ENCODE measurements around the gene TUBA3C.

The TUBA3C gene

DNA sequence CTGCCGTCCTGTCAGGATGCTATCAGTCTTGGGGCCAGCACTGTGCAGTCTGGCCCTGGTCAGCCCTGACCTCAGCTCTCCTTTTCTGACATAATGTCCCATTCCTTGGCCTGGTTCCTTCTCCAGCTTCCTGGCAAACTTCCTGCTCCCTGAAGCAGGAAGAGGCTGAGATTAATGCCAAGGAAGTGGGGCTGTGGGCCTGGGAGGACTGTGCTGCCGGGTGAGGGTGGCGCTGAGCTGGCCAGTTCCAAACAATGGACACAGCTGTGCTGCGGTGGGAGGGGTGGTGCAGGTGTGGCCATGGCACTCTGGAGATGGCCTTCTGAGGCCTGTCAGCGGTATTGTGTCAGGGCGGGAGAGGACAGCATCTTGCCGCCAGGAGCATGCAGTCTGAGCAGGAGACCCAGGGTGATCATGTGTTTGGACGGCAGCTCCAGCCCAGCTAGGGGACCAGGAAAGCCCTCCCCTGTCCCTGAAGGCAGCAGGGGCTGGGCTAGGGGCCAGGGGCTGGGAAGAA is 30.9 kb downstream of the TUBA3C start:
- TF ChIP-seq, protein P1, sequence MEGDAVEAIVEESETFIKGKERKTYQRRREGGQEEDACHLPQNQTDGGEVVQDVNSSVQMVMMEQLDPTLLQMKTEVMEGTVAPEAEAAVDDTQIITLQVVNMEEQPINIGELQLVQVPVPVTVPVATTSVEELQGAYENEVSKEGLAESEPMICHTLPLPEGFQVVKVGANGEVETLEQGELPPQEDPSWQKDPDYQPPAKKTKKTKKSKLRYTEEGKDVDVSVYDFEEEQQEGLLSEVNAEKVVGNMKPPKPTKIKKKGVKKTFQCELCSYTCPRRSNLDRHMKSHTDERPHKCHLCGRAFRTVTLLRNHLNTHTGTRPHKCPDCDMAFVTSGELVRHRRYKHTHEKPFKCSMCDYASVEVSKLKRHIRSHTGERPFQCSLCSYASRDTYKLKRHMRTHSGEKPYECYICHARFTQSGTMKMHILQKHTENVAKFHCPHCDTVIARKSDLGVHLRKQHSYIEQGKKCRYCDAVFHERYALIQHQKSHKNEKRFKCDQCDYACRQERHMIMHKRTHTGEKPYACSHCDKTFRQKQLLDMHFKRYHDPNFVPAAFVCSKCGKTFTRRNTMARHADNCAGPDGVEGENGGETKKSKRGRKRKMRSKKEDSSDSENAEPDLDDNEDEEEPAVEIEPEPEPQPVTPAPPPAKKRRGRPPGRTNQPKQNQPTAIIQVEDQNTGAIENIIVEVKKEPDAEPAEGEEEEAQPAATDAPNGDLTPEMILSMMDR (IDR thresholded peaks at IDR 0.05; ENCODE audit: insufficient read depth, low read length, missing control alignments), result no peak
- DNase-seq (ENCODE audit: low read depth, low spot score), result no peak
- POLR2A ChIA-PET, result no interaction called here
- H3K4me3 ChIP-seq (ENCODE audit: low read depth, low read length), result no peak overlapping the region
- CTCF ChIA-PET, result no interaction called here

DNA sequence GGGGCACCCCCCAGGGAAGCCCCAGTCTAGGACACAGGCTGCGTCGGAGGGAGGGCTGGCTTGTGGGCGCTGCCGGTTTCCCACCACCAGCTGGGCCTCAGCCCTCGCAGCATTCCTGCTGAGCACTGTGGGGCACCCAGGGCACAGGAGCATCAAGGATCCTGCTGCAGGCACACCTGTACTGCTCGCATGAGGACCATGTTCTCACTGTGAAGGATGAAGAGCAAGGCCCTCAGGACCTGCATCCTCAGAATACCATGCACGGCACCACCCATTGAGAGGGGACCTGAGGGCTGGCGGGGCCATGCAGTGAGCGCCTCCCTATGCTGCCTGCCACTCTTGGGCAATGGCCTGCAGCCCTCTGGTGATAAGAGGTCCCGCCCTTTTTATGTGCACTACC is 31.4 kb downstream of the TUBA3C start:
- no peak overlapping the region for H3K4me3 ChIP-seq (ENCODE audit: low read depth, low read length)
- ChIA-PET POLR2A (no interaction called here), CTCF (no interaction called here)
- no peak for DNase-seq (ENCODE audit: low read depth, low spot score)
- TF ChIP-seq, protein P1 (IDR thresholded peaks at IDR 0.05; ENCODE audit: insufficient read depth, low read length, missing control alignments), result no peak

DNA sequence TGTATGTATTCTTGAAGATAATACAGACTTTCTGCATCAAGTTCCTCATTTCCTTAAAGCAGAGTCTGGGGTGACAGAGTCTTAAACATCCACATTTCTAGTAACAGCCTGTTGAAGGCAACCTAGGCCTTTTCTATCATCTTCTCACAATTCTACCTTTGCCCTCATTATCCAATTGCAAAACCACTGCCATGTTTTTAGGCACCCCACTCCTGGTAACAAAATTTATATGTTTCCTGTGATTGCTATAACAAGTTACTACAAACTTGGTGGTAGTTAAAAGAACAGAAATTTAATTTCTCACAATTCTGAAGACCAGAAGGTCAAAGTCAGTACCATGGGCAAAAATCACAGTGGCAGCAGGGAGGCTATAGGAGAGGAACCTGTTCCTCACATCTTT is 33.1 kb downstream of the TUBA3C start:
- TF ChIP-seq, protein P1 (IDR thresholded peaks at IDR 0.05; ENCODE audit: insufficient read depth, low read length, missing control alignments), result no peak
- H3K4me3 ChIP-seq (ENCODE audit: low read depth, low read length), result no peak overlapping the region
- ChIA-PET POLR2A (no interaction called here), CTCF (no interaction called here)
- no peak for DNase-seq (ENCODE audit: low read depth, low spot score)

Data from AG04449 (cell line).